Esophagus squamous epithelium (tissue), 5 donors: ENCODE results near the gene CST1. TPM values are rescaled to one million over a fixed set of nuclear protein-coding genes. Genes with fewer than 3 reads are reported as not detected.
"Not testable (repeated sequence)": the region's sequence is repeated elsewhere in the genome, so short reads cannot be mapped to it uniquely, and the experiment has no call there.

Source experiments
- DNase-seq: peaks from one replicate; lab custom pipeline; 2025; lab: John Stamatoyannopoulos, UW
- H3K27ac ChIP-seq, 4 donors: fragments of 200-600 bp; sonication (generic); one replicate each; pipeline ENCODE4 v1.5.1; 2016 to 2019; ENCODE audit warnings: mild to moderate bottlenecking in 1 of 4
- H3K27me3 ChIP-seq, 4 donors: fragments of 200-600 bp; sonication (generic); 1 replicate in 3 of 4; 2 replicates in 1 of 4; pipeline versions ENCODE4 v1.5.1 to v1.6.0; 2017 to 2021; ENCODE audit warnings: antibody characterized with exemption in 1 of 4
- H3K36me3 ChIP-seq, 3 donors: fragments of 200-600 bp; sonication (generic); one replicate each; pipeline ENCODE4 v1.5.1; 2016 to 2019
- H3K4me1 ChIP-seq, 3 donors: fragments of 200-600 bp; sonication (generic); one replicate each; pipeline ENCODE4 v1.5.1; 2017 to 2019
- H3K4me3 ChIP-seq, 4 donors: fragments of 200-600 bp; sonication (generic); 1 replicate in 3 of 4; 2 replicates in 1 of 4; pipeline ENCODE4 v1.5.1; 2016 to 2019; ENCODE audit warnings: mild to moderate bottlenecking in 2 of 4, moderate library complexity in 1 of 4
- H3K9me3 ChIP-seq, 3 donors: fragments of 200-600 bp; sonication (generic); one replicate each; pipeline ENCODE4 v1.5.1; 2016 to 2019
- POLR2A ChIP-seq, 4 donors: fragments of 450-650 bp; IDR thresholded peaks; one replicate each; pipeline ENCODE4 v1.6.1; 2017; ENCODE audit warnings: antibody characterized with exemption in 4 of 4, mild to moderate bottlenecking in 4 of 4, moderate library complexity in 3 of 4
- WGBS, 2 donors: methylation state at CpG; one replicate each; pipeline ENCODE4 v1.1.5; 2018; 5-methylcytosine and 5-hydroxymethylcytosine counted together
- intact Hi-C: fragments of 100-400 bp; cut with DNase I; formaldehyde crosslinking; loops from one replicate; pipeline ENCODE4 v1.15.0; 2022
- total RNA-seq, 4 donors: library from RNA; depleted of rRNA; stranded (reverse); fragments of >200 nt; gene quantifications; one replicate each; pipeline ENCODE4 v1.1.0, GENCODE V29; 2016
- TF ChIP-seq, protein P1 (sequence below), 6 experiments: fragments of 450-650 bp in 4 of 6; fragments of 200-600 bp in 2 of 6; sonication (generic) in 2 of 6; IDR thresholded peaks; one replicate each; pipeline ENCODE4 v1.5.1; 2016 to 2019; ENCODE audit warnings: antibody characterized with exemption in 6 of 6, mild to moderate bottlenecking in 4 of 6, moderate library complexity in 4 of 6
- donor health status: DM: yes; HTN: yes; CAD: no.

CST1 gene, protein sequence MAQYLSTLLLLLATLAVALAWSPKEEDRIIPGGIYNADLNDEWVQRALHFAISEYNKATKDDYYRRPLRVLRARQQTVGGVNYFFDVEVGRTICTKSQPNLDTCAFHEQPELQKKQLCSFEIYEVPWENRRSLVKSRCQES
- total RNA-seq: not detected

DNA sequence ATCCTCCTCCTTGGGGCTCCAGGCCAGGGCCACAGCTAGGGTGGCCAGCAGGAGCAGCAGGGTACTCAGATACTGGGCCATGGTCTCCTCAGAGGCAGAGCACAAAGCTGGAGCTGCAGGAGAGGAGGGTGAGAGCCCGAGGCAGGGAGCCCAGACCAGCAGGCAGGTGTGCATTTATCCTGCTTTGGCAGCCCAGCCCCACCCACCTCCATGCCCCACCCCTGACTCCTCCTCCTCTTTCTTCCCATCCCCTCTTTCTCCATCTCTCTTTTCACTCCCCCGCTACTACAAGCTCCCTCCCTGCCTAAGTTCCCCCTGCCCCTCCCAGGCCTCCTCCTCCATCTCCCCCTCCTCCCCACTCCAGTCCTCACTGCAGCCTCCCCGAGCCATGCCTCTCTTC, at the start of gene CST1:
CST1 (minus strand) TSS at position 150 of the 400 bp plus-strand sequence; CDS start at position 81, 69 bp downstream.
- intact Hi-C loops, H3K36me3 ChIP-seq, DNase-seq, H3K4me3 ChIP-seq, H3K27ac ChIP-seq, H3K4me1 ChIP-seq, H3K9me3 ChIP-seq: not testable (repeated sequence)
- WGBS, 2 donors: 22 to 44% methylated on average over 1 to 2 of the region's 3 CpGs
- peaks cover 0 to 31% (median 0%) of the 10 kb centered on the region in 4 donors for H3K27me3 ChIP-seq

DNA sequence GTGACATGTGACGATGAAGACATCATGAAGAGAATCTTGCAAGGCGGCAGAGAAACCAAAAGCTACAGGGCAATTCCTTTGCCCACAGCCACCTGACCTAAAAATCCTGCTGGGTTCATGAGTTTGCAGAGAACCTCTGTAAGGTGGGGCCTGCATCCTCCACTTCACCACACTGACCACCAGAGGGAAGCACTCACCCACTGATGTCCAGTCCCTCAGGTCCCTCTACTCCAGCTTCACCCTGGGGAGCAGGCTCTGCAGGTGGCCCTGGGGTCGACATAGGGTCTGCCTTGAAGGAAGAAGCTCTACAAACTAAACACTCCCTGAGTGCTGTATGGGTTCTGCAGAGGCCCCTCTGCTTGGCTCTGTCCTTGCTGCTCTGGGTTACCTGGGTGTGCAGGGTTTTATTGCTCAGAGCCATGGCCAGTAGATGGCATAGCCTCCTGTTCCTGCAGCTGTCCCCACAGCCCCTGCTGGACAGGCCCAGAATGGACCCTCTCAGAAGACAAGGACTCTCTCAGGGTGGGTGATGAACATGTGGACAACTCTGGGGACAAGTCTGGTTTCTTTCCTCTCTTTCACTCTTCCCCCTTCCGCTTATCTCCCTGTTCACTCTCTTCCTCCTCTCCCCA, 48.6 kb upstream of the CST1 start:
- 48 to 61% methylated on average over 4 of the region's 4 CpGs for whole genome bisulfite sequencing, 2 donors

DNA sequence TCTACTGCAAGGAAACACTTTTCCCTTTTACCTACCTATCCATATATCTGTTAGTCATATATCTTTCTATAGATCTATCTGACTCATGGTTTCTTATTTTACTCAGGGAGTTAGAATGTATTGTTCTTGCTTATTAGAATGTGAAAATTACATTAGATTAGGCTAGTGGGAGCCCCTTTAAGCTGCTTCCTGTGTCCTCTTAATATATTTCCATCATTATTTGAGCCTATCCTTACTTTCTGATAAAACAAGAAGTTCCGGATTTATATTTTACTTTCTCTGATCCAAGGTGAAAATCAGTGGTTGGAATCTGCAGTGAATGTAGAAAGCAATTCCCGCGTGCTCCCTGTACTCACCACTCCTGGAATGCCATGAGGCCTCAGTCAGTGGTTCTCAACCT, 44.8 kb upstream of the CST1 start:
- peaks cover 0 to 10% (median 0%) of the 10 kb centered on the region in 4 donors for H3K27me3 ChIP-seq
- no peaks in the 10 kb centered on the region for H3K9me3 ChIP-seq
- no peak overlapping the region for H3K4me3 ChIP-seq
- no peak for TF ChIP-seq POLR2A (IDR thresholded peaks at IDR 0.05)
- TF ChIP-seq, protein P1, sequence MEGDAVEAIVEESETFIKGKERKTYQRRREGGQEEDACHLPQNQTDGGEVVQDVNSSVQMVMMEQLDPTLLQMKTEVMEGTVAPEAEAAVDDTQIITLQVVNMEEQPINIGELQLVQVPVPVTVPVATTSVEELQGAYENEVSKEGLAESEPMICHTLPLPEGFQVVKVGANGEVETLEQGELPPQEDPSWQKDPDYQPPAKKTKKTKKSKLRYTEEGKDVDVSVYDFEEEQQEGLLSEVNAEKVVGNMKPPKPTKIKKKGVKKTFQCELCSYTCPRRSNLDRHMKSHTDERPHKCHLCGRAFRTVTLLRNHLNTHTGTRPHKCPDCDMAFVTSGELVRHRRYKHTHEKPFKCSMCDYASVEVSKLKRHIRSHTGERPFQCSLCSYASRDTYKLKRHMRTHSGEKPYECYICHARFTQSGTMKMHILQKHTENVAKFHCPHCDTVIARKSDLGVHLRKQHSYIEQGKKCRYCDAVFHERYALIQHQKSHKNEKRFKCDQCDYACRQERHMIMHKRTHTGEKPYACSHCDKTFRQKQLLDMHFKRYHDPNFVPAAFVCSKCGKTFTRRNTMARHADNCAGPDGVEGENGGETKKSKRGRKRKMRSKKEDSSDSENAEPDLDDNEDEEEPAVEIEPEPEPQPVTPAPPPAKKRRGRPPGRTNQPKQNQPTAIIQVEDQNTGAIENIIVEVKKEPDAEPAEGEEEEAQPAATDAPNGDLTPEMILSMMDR (IDR thresholded peaks at IDR 0.05): no peak
- WGBS, 2 donors: 93 to 95% methylated on average over 3 of the region's 3 CpGs
- H3K27ac ChIP-seq: no peak overlapping the region
- intact Hi-C loops: no loop called here
- H3K4me1 ChIP-seq: no peaks in the 10 kb centered on the region
- no peaks in the 10 kb centered on the region for H3K36me3 ChIP-seq
- DNase-seq: no peak

More for the DNA sequence above, 48.6 kb upstream of the CST1 start:
- H3K4me3 ChIP-seq, H3K27ac ChIP-seq, intact Hi-C loops, H3K4me1 ChIP-seq, H3K9me3 ChIP-seq, H3K36me3 ChIP-seq, DNase-seq: not testable (repeated sequence)
- peaks cover 0 to 10% (median 0%) of the 10 kb centered on the region in 4 donors for H3K27me3 ChIP-seq
- TF ChIP-seq, protein P1 (IDR thresholded peaks at IDR 0.05): peak in 4 of 6 experiments; percentile 41 to 56 (median 51)

DNA sequence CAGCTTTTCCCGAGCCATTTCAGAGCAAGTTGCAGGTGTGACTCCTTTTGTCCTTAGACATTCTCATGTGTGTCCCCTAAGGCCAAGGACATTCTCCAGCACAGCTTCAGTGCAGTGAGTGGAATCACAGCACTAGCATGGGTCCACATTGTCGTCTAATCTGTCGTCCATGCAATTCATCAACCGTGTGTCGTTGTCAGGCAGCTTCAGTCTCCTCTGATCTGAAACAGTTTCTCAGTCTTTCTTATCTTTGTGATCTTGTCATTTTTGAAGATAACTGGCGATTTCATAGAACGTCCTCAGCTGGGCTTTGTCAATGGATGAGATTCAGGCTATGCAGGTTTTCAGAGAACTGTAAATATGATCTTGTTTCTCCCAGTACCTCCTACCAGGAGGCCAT, 44.1 kb upstream of the CST1 start:
- TF ChIP-seq POLR2A (IDR thresholded peaks at IDR 0.05): no peak
- TF ChIP-seq, protein P1 (IDR thresholded peaks at IDR 0.05): no peak
- Histone ChIP-seq H3K4me1 (no peaks in the 10 kb centered on the region), H3K27me3 (peaks cover 0 to 10% (median 0%) of the 10 kb centered on the region in 4 donors), H3K27ac (no peak overlapping the region), H3K36me3 (no peaks in the 10 kb centered on the region), H3K4me3 (no peak overlapping the region), H3K9me3 (no peaks in the 10 kb centered on the region)
- no peak for DNase-seq
- intact Hi-C loops: no loop called here
- WGBS, 2 donors: 39 to 53% methylated on average over 7 of the region's 7 CpGs

DNA sequence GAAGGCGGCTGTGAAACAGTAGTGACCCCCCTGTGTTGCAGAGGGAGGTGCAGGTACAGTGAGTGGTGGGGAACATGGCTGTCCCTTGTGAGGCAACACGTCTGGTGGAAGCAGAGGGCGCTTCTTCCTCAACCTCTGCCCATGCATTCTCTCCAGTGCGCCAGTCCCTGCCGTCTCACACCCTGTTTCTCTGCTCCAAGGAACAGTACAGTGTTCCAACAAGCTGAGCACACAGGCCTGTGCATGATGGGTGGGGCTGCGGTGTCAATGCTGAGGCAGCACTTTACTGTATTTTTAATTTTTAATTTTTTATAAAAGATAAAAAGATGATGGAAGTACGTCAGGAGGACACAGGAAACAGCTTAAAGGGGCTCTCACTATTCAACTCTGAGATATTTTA, 43.3 kb upstream of the CST1 start:
- intact Hi-C loops: no loop called here
- no peak for TF ChIP-seq POLR2A (IDR thresholded peaks at IDR 0.05)
- TF ChIP-seq, protein P1 (IDR thresholded peaks at IDR 0.05): no peak
- Histone ChIP-seq H3K27me3 (peaks cover 0 to 10% (median 0%) of the 10 kb centered on the region in 4 donors), H3K36me3 (no peaks in the 10 kb centered on the region), H3K9me3 (no peaks in the 10 kb centered on the region), H3K4me1 (no peaks in the 10 kb centered on the region), H3K27ac (no peak overlapping the region), H3K4me3 (no peak overlapping the region)
- DNase-seq: no peak
- 54 to 66% methylated on average over 4 to 7 of the region's 7 CpGs for WGBS, 2 donors
